Testis (tissue), 3 donors: Measurements from ENCODE around the gene EBF4. TPM values are rescaled to one million over a fixed set of nuclear protein-coding genes. Genes with fewer than 3 reads are reported as not detected.

Experiments
- DNase-seq: peaks from one replicate; pipeline ENCODE4 v3.0.0-alpha.2; 2019
- H3K27ac ChIP-seq, 2 donors: fragments of 200-600 bp; sonication (generic); one replicate each; pipeline ENCODE4 v1.5.1; 2019
- H3K27me3 ChIP-seq: fragments of 200-600 bp; sonication (generic); one replicate; pipeline ENCODE4 v1.5.1; 2019
- H3K36me3 ChIP-seq: fragments of 200-600 bp; sonication (generic); one replicate; pipeline ENCODE4 v1.5.1; 2017; ENCODE audit warnings: low read depth; ENCODE audit errors: missing control alignments
- H3K4me1 ChIP-seq: fragments of 200-600 bp; sonication (generic); one replicate; pipeline ENCODE4 v1.5.1; 2019
- H3K4me3 ChIP-seq, 2 donors: fragments of 200-600 bp; sonication (generic); one replicate each; pipeline ENCODE4 v1.5.1; 2017 to 2019
- H3K9me3 ChIP-seq: fragments of 200-600 bp; sonication (generic); one replicate; pipeline ENCODE4 v1.5.1; 2017
- CTCF ChIP-seq, 3 experiments: fragments of 450-650 bp in 2 of 3; fragments of 200-600 bp in 1 of 3; sonication (generic) in 1 of 3; IDR thresholded peaks; one replicate each; pipeline ENCODE4 v1.5.1; 2016 to 2019; ENCODE audit warnings: antibody characterized with exemption in 3 of 3, mild to moderate bottlenecking in 2 of 3, moderate library complexity in 1 of 3
- POLR2A ChIP-seq: fragments of 450-650 bp; IDR thresholded peaks from one replicate; pipeline ENCODE4 v1.6.1; 2017; ENCODE audit warnings: antibody characterized with exemption, mild to moderate bottlenecking, moderate library complexity
- WGBS, 2 donors: methylation state at CpG; one replicate each; pipeline ENCODE4 v1.1.5; 2018; 5-methylcytosine and 5-hydroxymethylcytosine counted together
- intact Hi-C: fragments of 100-400 bp; cut with DNase I; formaldehyde crosslinking; loops from one replicate; pipeline ENCODE4 v1.15.1; 2023; ENCODE audit warnings: low total_unique reads
- polyA plus RNA-seq: library from polyadenylated mRNA; stranded (reverse); fragments of 350-450 nt; fragmentation: Illumina TruSeq; extraction: RNeasy Lipid Tissue Mini Kit (QIAGEN cat#74804); gene quantifications from one replicate; pipeline ENCODE4 v1.2.3, GENCODE V29; 2014; ENCODE audit warnings: low read depth, low replicate concordance; ENCODE audit not compliant: insufficient read depth
- total RNA-seq, 2 donors: library from RNA; depleted of rRNA; stranded (reverse); fragments of >200 nt; gene quantifications; one replicate each; pipeline ENCODE4 v1.2.3, GENCODE V29; 2016

EBF4 gene
- total and polyA plus RNA-seq, 3 donors from 2014 or later, result 6.1 to 14.2 (median 7.4) TPM

GRCh38 chr20:2687514-2687913, 5.1 kb upstream of the EBF4 start:
- 55 to 61% methylated on average over 6 of the region's 6 CpGs for WGBS, 2 donors
- no peak for TF ChIP-seq CTCF (IDR thresholded peaks at IDR 0.05)
- no peak for TF ChIP-seq POLR2A
- Histone ChIP-seq H3K9me3 (no peaks in the 10 kb centered on the region), H3K27me3 (no peaks in the 10 kb centered on the region), H3K4me3 (no peak overlapping the region), H3K4me1 (no peaks in the 10 kb centered on the region), H3K36me3 (no peaks in the 10 kb centered on the region), H3K27ac (no peak overlapping the region)
- intact Hi-C loops, result no loop called here
- DNase-seq, result no peak

GRCh38 chr20:2688041-2688591, 4.5 kb upstream of the EBF4 start:
- Histone ChIP-seq H3K36me3 (no peaks in the 10 kb centered on the region), H3K27me3 (no peaks in the 10 kb centered on the region), H3K4me3 (no peak overlapping the region), H3K9me3 (no peaks in the 10 kb centered on the region), H3K4me1 (no peaks in the 10 kb centered on the region), H3K27ac (no peak overlapping the region)
- 29 to 30% methylated on average over 18 of the region's 18 CpGs for WGBS, 2 donors
- TF ChIP-seq POLR2A, result no peak
- TF ChIP-seq CTCF (IDR thresholded peaks at IDR 0.05), result peak; percentile 43 to 66 (median 50)
- peak; percentile 84 for DNase-seq
- intact Hi-C loops, result no loop called here

GRCh38 chr20:2690213-2690612, 2.4 kb upstream of the EBF4 start:
- DNase-seq, result no peak
- H3K27me3 ChIP-seq, result no peaks in the 10 kb centered on the region
- no peak overlapping the region for H3K27ac ChIP-seq
- WGBS, 2 donors, result 71 to 90% methylated on average over 3 of the region's 3 CpGs
- TF ChIP-seq CTCF (IDR thresholded peaks at IDR 0.05) (no peak), POLR2A (no peak)
- H3K4me1 ChIP-seq, result no peaks in the 10 kb centered on the region
- no peaks in the 10 kb centered on the region for H3K36me3 ChIP-seq
- intact Hi-C loops, result no loop called here
- no peaks in the 10 kb centered on the region for H3K9me3 ChIP-seq
- no peak overlapping the region for H3K4me3 ChIP-seq

- WGBS, 2 donors, result 82 to 85% methylated on average over 6 of the region's 6 CpGs
- Histone ChIP-seq H3K4me3 (no peak overlapping the region), H3K9me3 (no peaks in the 10 kb centered on the region), H3K27me3 (no peaks in the 10 kb centered on the region), H3K27ac (no peak overlapping the region), H3K36me3 (no peaks in the 10 kb centered on the region), H3K4me1 (no peaks in the 10 kb centered on the region)
- intact Hi-C loops, result no loop called here
- no peak for DNase-seq
- TF ChIP-seq CTCF (IDR thresholded peaks at IDR 0.05) (no peak), POLR2A (no peak)
Measured at GRCh38 chr20:2690718-2691117, 1.9 kb upstream of the EBF4 start.

- Histone ChIP-seq H3K27me3 (no peaks in the 10 kb centered on the region), H3K27ac (no peak overlapping the region)
- 81 to 86% methylated on average over 8 of the region's 8 CpGs for WGBS, 2 donors
Measured at GRCh38 chr20:2691127-2691526, 1.5 kb upstream of the EBF4 start.

More at GRCh38 chr20:2691127-2691526, 1.5 kb upstream of the EBF4 start:
- Histone ChIP-seq H3K4me1 (no peaks in the 10 kb centered on the region), H3K36me3 (no peaks in the 10 kb centered on the region), H3K9me3 (no peaks in the 10 kb centered on the region), H3K4me3 (no peak overlapping the region)
- intact Hi-C loops, result no loop called here
- TF ChIP-seq POLR2A (no peak), CTCF (IDR thresholded peaks at IDR 0.05) (no peak)
- DNase-seq, result no peak
